ENCODE data around the gene NSUN4.
A peak's percentile ranks its signal among the peaks of the same experiment; 100 is the strongest.
"Not testable (repeated sequence)": the region's sequence is repeated elsewhere in the genome, so short reads cannot be mapped to it uniquely, and the experiment has no call there.

Gene NSUN4

GRCh38 chr1:46340404-46341221 is at the start of gene NSUN4:
NSUN4 (plus strand) TSS chr1:46340807; CDS start chr1:46340827, 20 bp downstream.
- DNase-seq (ENCODE audit: low spot score), result peak; percentile 95

GRCh38 chr1:46295306-46295705 is 45.3 kb upstream of the NSUN4 start:
- DNase-seq (ENCODE audit: low spot score), result no peak

GRCh38 chr1:46298387-46298786 is 42.2 kb upstream of the NSUN4 start:
- no peak for DNase-seq (ENCODE audit: low spot score)

GRCh38 chr1:46300673-46301405 is 39.8 kb upstream of the NSUN4 start:
- no peak for DNase-seq (ENCODE audit: low spot score)

GRCh38 chr1:46301406-46301807 is 39.2 kb upstream of the NSUN4 start:
- DNase-seq (ENCODE audit: low spot score), result no peak

GRCh38 chr1:46301808-46302640 is 38.6 kb upstream of the NSUN4 start:
- no peak for DNase-seq (ENCODE audit: low spot score)

- no peak for DNase-seq (ENCODE audit: low spot score)
Observed at GRCh38 chr1:46302641-46303037, 38.0 kb upstream of the NSUN4 start.

GRCh38 chr1:46303038-46303871 is 37.4 kb upstream of the NSUN4 start, which contains the start of the genes LRRC41 and UQCRH:
LRRC41 (minus strand) TSS chr1:46303616; CDS start chr1:46303322, 294 bp downstream.
UQCRH (plus strand) TSS chr1:46303698; CDS start chr1:46303767, 69 bp downstream.
- peak; percentile 99 for DNase-seq (ENCODE audit: low spot score)

GRCh38 chr1:46303872-46304326 is 36.7 kb upstream of the NSUN4 start:
- no peak for DNase-seq (ENCODE audit: low spot score)

GRCh38 chr1:46306159-46306530 is 34.5 kb upstream of the NSUN4 start:
- no peak for DNase-seq (ENCODE audit: low spot score)

GRCh38 chr1:46309401-46310159 is 31.0 kb upstream of the NSUN4 start:
- no peak for DNase-seq (ENCODE audit: low spot score)

GRCh38 chr1:46310321-46310720 is 30.3 kb upstream of the NSUN4 start:
- no peak for DNase-seq (ENCODE audit: low spot score)

- DNase-seq (ENCODE audit: low spot score), result no peak
Observed at GRCh38 chr1:46315669-46316403, 24.8 kb upstream of the NSUN4 start.

GRCh38 chr1:46317323-46317722 is 23.3 kb upstream of the NSUN4 start:
- no peak for DNase-seq (ENCODE audit: low spot score)

GRCh38 chr1:46319301-46319700 is 21.3 kb upstream of the NSUN4 start:
- peak; percentile 34 for DNase-seq (ENCODE audit: low spot score)

GRCh38 chr1:46319960-46320914 is 20.4 kb upstream of the NSUN4 start:
- DNase-seq (ENCODE audit: low spot score), result not testable (repeated sequence)

GRCh38 chr1:46322191-46322590 is 18.4 kb upstream of the NSUN4 start:
- not testable (repeated sequence) for DNase-seq (ENCODE audit: low spot score)

GRCh38 chr1:46325285-46326076 is 15.1 kb upstream of the NSUN4 start:
- not testable (repeated sequence) for DNase-seq (ENCODE audit: low spot score)

Data from cerebellar cortex (tissue), 1 donor.